Measurements from ENCODE around the gene BBX. TPM values are rescaled to one million over a fixed set of nuclear protein-coding genes. Genes with fewer than 3 reads are reported as not detected.
"Not testable (repeated sequence)": the region's sequence is repeated elsewhere in the genome, so short reads cannot be mapped to it uniquely, and the experiment has no call there.

The BBX gene
- total and polyA plus RNA-seq, 9 donors = 21.7 to 51.3 (median 41.5) TPM

DNA sequence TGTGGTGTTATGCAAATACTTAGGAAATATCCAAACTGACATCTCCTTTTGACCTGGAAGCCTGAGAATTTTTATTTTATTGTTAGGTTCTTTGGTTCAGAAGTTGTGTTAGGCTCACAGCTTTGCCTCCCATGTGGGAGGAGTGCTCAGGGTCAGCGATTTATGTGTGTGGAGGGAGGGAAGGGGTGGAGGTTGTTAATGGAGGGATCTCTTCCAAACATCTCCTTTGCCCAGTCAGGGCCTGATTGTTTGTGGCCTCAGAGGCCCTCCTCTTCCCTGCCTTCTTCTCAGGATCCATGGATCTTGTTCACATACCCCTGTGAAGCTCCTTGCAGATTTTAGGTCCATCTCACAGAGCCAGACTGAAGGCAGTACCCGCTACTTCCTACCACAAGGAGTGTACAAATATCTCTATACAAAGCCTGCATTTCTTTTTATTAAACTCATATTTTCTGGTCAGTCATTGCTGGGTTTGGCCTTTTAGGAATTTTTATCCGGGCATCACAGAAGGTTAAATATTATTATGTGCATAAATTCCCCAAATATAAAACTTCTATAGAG is 40.3 kb downstream of the BBX start:
- H3K4me1 ChIP-seq (ENCODE audit: control insufficient read depth, insufficient read depth, low read length) = peaks cover 2% of the 10 kb centered on the region
- no peaks in the 10 kb centered on the region for H3K36me3 ChIP-seq (ENCODE audit: control insufficient read depth, insufficient read depth, low read length)
- no peaks in the 10 kb centered on the region for H3K9me3 ChIP-seq (replicated peaks; ENCODE audit: control insufficient read depth, low read depth, low read length)
- no peak overlapping the region for H3K4me3 ChIP-seq (ENCODE audit: low read length)
- DNase-seq = no peak
- H3K27ac ChIP-seq (ENCODE audit: low read length) = no peak overlapping the region
- WGBS (ENCODE audit: insufficient coverage) = no CpG with 5 or more reads among the region's 3 CpGs
- no peaks in the 10 kb centered on the region for H3K27me3 ChIP-seq (ENCODE audit: control insufficient read depth, insufficient read depth, low read length)

DNA sequence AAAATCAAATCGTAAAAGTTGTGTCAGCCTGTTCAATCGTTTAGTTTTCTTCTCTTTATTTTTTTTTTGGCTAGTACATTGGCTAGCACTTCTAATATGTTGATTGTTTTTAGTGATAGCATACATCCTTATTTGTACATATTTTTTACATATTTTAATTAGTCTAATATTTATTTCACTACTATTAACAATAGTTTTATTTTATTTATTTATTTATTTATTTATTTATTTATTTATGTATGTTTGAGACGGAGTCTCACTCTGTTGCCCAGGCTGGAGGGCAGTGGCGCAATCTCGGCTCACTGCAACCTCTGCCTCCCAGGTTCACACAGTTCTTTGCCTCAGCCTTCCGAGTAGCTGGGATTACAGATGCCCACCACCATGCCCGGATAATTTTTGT is 42.5 kb downstream of the BBX start:
- no CpG with 5 or more reads among the region's 7 CpGs for WGBS (ENCODE audit: insufficient coverage)
- H3K36me3 ChIP-seq (ENCODE audit: control insufficient read depth, insufficient read depth, low read length); DNase-seq; H3K27me3 ChIP-seq (ENCODE audit: control insufficient read depth, insufficient read depth, low read length); H3K4me1 ChIP-seq (ENCODE audit: control insufficient read depth, insufficient read depth, low read length); H3K9me3 ChIP-seq (replicated peaks; ENCODE audit: control insufficient read depth, low read depth, low read length); H3K27ac ChIP-seq (ENCODE audit: low read length); H3K4me3 ChIP-seq (ENCODE audit: low read length): not testable (repeated sequence)

DNA sequence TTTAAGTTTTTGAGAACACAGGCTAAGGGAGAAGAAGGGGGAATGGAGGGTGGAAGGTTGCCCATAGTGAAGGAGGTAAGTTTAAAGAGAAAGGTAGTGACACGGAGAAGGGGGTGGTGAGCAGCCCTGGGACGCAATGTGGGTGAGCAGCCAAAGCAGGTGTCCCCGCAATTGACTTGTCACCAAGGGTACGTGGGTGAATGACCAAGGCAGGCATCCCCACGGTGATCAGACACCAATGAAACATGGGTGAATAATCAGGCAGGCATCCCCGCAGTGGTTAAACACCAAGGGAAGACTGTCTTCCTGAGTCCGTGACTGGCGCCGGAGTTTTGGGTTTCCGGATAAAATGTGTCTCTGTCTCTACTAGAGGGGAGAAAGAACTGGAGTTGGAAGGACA is 48.3 kb downstream of the BBX start:
- 90% methylated on average over 10 of the region's 10 CpGs for WGBS (ENCODE audit: insufficient coverage)
- DNase-seq = not testable (repeated sequence)

DNA sequence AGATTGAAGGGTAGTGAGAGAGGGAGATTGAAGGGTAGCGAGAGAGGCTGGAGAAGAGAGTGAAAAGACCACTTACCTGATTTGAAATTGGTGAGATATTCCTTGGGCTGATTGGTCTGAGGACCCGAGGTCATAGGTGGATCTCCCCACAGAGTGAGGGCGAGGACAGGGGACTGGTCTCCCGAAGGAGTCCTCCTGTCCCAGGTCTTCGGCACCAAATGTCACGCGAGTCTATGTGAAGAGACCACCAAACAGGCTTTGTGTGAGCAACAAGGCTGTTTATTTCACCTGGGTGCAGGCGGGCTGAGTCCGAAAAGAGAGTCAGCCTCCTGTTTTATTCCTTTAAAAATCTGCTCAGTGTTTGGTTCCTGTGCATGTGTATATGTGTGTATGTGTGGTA is 48.7 kb downstream of the BBX start:
- WGBS (ENCODE audit: insufficient coverage) = 95% methylated on average over 7 of the region's 9 CpGs
- H3K4me1 ChIP-seq (ENCODE audit: control insufficient read depth, insufficient read depth, low read length); H3K4me3 ChIP-seq (ENCODE audit: low read length): not testable (repeated sequence)

More for the DNA sequence above, 48.3 kb downstream of the BBX start:
- not testable (repeated sequence) for H3K9me3 ChIP-seq (replicated peaks; ENCODE audit: control insufficient read depth, low read depth, low read length); H3K27ac ChIP-seq (ENCODE audit: low read length); H3K4me3 ChIP-seq (ENCODE audit: low read length); H3K27me3 ChIP-seq (ENCODE audit: control insufficient read depth, insufficient read depth, low read length); H3K4me1 ChIP-seq (ENCODE audit: control insufficient read depth, insufficient read depth, low read length); H3K36me3 ChIP-seq (ENCODE audit: control insufficient read depth, insufficient read depth, low read length)

DNA sequence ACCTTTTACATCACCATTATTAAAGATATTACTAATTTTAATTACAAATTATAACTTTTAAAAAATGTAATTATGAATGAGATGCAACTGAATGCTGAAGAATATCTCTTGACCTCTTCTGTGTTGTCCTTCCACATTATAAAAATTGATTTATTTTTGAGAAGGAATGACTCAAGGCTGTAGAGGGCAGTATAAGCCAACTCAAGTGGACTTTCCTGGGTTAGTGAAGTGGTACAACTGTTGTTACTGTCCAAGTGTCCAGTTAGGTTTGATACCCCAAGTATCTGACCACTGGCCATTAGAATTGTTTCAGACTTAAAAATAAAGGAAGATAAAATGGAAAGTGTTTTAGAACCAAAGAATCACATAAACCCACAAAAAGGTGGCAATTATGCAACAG is 51.9 kb downstream of the BBX start:
- DNase-seq = peak; percentile 48
- Histone ChIP-seq H3K9me3 (replicated peaks; ENCODE audit: control insufficient read depth, low read depth, low read length) (no peaks in the 10 kb centered on the region), H3K36me3 (ENCODE audit: control insufficient read depth, insufficient read depth, low read length) (peaks cover 3% of the 10 kb centered on the region), H3K4me1 (ENCODE audit: control insufficient read depth, insufficient read depth, low read length) (no peaks in the 10 kb centered on the region), H3K27me3 (ENCODE audit: control insufficient read depth, insufficient read depth, low read length) (no peaks in the 10 kb centered on the region), H3K27ac (ENCODE audit: low read length) (no peak overlapping the region), H3K4me3 (ENCODE audit: low read length) (no peak overlapping the region)

More for the DNA sequence above, 48.7 kb downstream of the BBX start:
- H3K9me3 ChIP-seq (replicated peaks; ENCODE audit: control insufficient read depth, low read depth, low read length); H3K36me3 ChIP-seq (ENCODE audit: control insufficient read depth, insufficient read depth, low read length); H3K27me3 ChIP-seq (ENCODE audit: control insufficient read depth, insufficient read depth, low read length); DNase-seq; H3K27ac ChIP-seq (ENCODE audit: low read length): not testable (repeated sequence)

DNA sequence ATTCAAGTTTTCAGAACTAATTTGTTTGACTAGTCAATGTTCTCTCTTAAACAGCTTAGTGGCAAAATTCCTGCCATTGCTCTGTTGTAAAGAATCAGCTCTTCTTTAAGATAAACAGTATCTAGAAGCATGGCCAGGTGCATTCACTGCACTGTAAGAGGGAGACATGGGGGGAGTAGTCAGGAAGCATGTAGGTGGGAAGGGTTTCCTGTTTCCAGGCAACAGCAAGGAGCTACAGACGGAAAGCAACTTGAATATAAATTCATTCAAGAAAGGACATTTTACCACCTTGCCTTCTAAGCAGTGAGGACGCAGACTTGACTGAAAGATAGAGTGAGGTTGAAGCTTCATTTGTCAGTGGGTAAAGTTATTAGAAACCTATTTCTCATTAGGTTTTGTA is 55.3 kb downstream of the BBX start:
- Histone ChIP-seq H3K9me3 (replicated peaks; ENCODE audit: control insufficient read depth, low read depth, low read length) (no peaks in the 10 kb centered on the region), H3K4me3 (ENCODE audit: low read length) (no peak overlapping the region), H3K27me3 (ENCODE audit: control insufficient read depth, insufficient read depth, low read length) (no peaks in the 10 kb centered on the region), H3K36me3 (ENCODE audit: control insufficient read depth, insufficient read depth, low read length) (peaks cover 3% of the 10 kb centered on the region), H3K27ac (ENCODE audit: low read length) (no peak overlapping the region), H3K4me1 (ENCODE audit: control insufficient read depth, insufficient read depth, low read length) (no peaks in the 10 kb centered on the region)
- WGBS (ENCODE audit: insufficient coverage) = no CpG with 5 or more reads among the region's 2 CpGs
- DNase-seq = no peak

DNA sequence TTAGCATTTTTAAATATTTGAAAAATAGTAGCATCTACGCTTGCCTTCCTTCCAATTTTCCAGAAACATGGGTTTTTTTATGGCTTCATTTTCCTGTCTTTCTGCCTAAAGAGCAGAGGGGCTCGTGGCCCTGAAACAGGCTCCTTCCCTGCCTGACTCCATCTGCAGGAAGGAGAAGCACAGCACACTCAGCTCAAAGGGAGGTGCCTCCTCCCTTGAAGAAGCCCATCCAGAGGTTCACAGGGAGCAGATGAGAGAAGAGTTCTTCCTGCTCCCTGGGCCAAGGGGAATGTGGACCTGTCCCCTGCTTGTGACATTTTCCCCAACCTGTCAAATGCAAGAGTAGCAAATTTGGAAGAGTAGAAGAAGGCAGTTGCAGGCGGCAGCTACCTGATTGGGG is 55.8 kb downstream of the BBX start:
- WGBS (ENCODE audit: insufficient coverage) = 86% methylated on average over 1 of the region's 3 CpGs

DNA sequence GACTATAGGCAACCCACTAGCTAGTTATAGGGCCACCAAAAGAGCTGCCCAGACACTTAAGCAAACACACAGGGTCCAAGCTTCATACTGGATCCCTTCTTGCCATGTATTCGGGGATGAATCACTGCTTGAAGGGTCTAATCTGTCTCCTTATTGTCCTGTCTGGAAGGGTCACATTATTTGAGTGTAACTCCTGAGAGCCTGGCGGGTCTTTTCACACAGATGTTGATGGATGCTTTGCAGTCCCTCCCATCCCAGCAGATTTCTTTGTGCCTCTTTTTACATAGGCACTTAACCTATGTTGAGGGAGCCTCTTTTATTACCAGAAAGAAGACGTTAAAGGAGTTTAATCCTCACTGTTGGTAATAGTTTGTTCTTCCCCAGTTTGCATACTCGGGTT is 56.6 kb downstream of the BBX start:
- no peaks in the 10 kb centered on the region for H3K9me3 ChIP-seq (replicated peaks; ENCODE audit: control insufficient read depth, low read depth, low read length)
- no peaks in the 10 kb centered on the region for H3K27me3 ChIP-seq (ENCODE audit: control insufficient read depth, insufficient read depth, low read length)
- no peak overlapping the region for H3K27ac ChIP-seq (ENCODE audit: low read length)
- no peak for DNase-seq
- no peaks in the 10 kb centered on the region for H3K4me1 ChIP-seq (ENCODE audit: control insufficient read depth, insufficient read depth, low read length)
- no peak overlapping the region for H3K4me3 ChIP-seq (ENCODE audit: low read length)
- no CpG with 5 or more reads among the region's 4 CpGs for WGBS (ENCODE audit: insufficient coverage)
- peaks cover 3% of the 10 kb centered on the region for H3K36me3 ChIP-seq (ENCODE audit: control insufficient read depth, insufficient read depth, low read length)

More for the DNA sequence above, 55.8 kb downstream of the BBX start:
- Histone ChIP-seq H3K27me3 (ENCODE audit: control insufficient read depth, insufficient read depth, low read length) (no peaks in the 10 kb centered on the region), H3K36me3 (ENCODE audit: control insufficient read depth, insufficient read depth, low read length) (peaks cover 3% of the 10 kb centered on the region), H3K4me1 (ENCODE audit: control insufficient read depth, insufficient read depth, low read length) (no peaks in the 10 kb centered on the region), H3K27ac (ENCODE audit: low read length) (no peak overlapping the region), H3K9me3 (replicated peaks; ENCODE audit: control insufficient read depth, low read depth, low read length) (no peaks in the 10 kb centered on the region), H3K4me3 (ENCODE audit: low read length) (no peak overlapping the region)
- no peak for DNase-seq

DNA sequence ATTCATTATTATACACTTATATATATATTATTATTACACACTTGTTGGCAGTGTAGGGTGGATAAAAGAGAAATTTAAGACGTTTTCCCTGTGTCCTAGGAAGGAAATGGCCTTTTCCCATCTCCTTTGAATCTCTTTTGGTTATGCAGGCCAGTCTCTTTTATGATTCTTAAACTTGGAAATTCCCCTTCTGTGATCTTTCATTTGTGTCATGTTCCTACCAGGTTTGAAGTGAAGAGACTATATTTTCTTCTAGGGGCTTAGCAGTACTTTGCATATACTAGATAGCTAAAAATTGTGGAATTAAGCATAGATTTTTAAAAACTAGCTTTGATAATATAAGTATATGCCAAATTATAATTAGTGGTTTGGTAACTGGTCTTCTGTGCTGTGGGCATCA is 58.5 kb downstream of the BBX start:
- H3K36me3 ChIP-seq (ENCODE audit: control insufficient read depth, insufficient read depth, low read length) = peaks cover 3% of the 10 kb centered on the region
- H3K4me3 ChIP-seq (ENCODE audit: low read length) = no peak overlapping the region
- no peaks in the 10 kb centered on the region for H3K27me3 ChIP-seq (ENCODE audit: control insufficient read depth, insufficient read depth, low read length)
- no peaks in the 10 kb centered on the region for H3K4me1 ChIP-seq (ENCODE audit: control insufficient read depth, insufficient read depth, low read length)
- DNase-seq = no peak
- H3K27ac ChIP-seq (ENCODE audit: low read length) = no peak overlapping the region
- H3K9me3 ChIP-seq (replicated peaks; ENCODE audit: control insufficient read depth, low read depth, low read length) = no peaks in the 10 kb centered on the region
- no CpG with 5 or more reads among the region's 1 CpG for WGBS (ENCODE audit: insufficient coverage)

DNA sequence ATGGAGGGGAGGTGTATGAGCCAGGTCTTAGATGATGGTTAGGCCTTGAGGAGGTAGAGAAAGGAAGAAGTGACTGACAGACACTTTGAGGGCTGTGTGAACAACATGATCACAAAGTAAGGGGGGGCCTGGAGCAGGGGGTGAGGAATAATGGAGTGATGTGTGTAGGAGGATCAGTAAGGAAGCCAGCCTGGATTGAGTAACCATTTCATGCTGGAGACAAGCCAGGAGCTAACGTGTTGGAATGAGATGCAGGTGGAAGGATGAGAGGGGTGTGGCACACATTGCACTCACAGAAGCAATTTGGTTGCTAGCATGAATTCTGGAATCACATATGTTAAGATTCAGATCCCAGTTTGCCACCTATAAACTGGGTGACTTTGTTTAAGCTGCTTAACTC is 65.5 kb downstream of the BBX start:
- H3K9me3 ChIP-seq (replicated peaks; ENCODE audit: control insufficient read depth, low read depth, low read length) = no peaks in the 10 kb centered on the region
- no peak overlapping the region for H3K27ac ChIP-seq (ENCODE audit: low read length)
- 33% methylated on average over 1 of the region's 1 CpG for WGBS (ENCODE audit: insufficient coverage)
- H3K27me3 ChIP-seq (ENCODE audit: control insufficient read depth, insufficient read depth, low read length) = no peaks in the 10 kb centered on the region
- no peak for DNase-seq
- no peaks in the 10 kb centered on the region for H3K36me3 ChIP-seq (ENCODE audit: control insufficient read depth, insufficient read depth, low read length)
- no peak overlapping the region for H3K4me3 ChIP-seq (ENCODE audit: low read length)
- H3K4me1 ChIP-seq (ENCODE audit: control insufficient read depth, insufficient read depth, low read length) = no peaks in the 10 kb centered on the region

DNA sequence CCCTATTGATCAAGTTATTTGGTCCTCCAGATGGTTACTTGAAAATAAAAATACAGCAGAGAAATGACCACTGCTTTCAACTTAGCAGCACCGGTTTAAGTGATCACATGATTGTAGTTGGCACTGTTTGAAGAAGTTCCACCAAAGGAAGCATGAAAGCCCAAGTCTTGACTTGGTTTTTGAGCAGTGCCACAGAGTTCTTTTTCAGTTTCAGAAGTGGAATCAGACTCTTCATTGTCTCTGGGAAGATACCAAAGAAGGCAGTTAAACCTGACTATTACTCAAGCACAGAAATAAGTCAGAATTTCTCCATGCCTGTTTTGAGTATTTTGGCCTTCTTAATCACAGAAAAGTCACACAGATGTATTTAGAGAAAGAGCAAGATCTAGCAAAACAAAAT is 66.7 kb downstream of the BBX start:
- H3K9me3 ChIP-seq (replicated peaks; ENCODE audit: control insufficient read depth, low read depth, low read length) = no peaks in the 10 kb centered on the region
- no peaks in the 10 kb centered on the region for H3K36me3 ChIP-seq (ENCODE audit: control insufficient read depth, insufficient read depth, low read length)
- no peaks in the 10 kb centered on the region for H3K27me3 ChIP-seq (ENCODE audit: control insufficient read depth, insufficient read depth, low read length)
- WGBS (ENCODE audit: insufficient coverage) = 67% methylated on average over 1 of the region's 1 CpG
- no peaks in the 10 kb centered on the region for H3K4me1 ChIP-seq (ENCODE audit: control insufficient read depth, insufficient read depth, low read length)
- DNase-seq = no peak
- no peak overlapping the region for H3K4me3 ChIP-seq (ENCODE audit: low read length)
- no peak overlapping the region for H3K27ac ChIP-seq (ENCODE audit: low read length)

All from muscle of leg (tissue), 11 donors.